Gastroesophageal sphincter (tissue), 3 donors: Measurements from ENCODE around the gene BRSK1.

Experiments used
- POLR2A ChIP-seq, 2 donors: fragments of 450-650 bp; IDR thresholded peaks; one replicate each; pipeline ENCODE4 v1.6.1; 2017; ENCODE audit warnings: antibody characterized with exemption in 2 of 2, mild to moderate bottlenecking in 2 of 2, moderate library complexity in 1 of 2
- POLR2AphosphoS5 ChIP-seq: sonication (generic); formaldehyde crosslinking; IDR thresholded peaks from one replicate; pipeline ENCODE4 v1.6.1; 2017; ENCODE audit warnings: antibody characterized with exemption
- TF ChIP-seq, protein P1 (sequence below), 4 experiments: fragments of 200-600 bp in 2 of 4; fragments of 450-650 bp in 2 of 4; sonication (generic) in 1 of 4; IDR thresholded peaks; one replicate each; pipeline ENCODE4 v1.5.1; 2017 to 2019; ENCODE audit warnings: antibody characterized with exemption in 4 of 4, mild to moderate bottlenecking in 2 of 4, moderate library complexity in 2 of 4

DNA sequence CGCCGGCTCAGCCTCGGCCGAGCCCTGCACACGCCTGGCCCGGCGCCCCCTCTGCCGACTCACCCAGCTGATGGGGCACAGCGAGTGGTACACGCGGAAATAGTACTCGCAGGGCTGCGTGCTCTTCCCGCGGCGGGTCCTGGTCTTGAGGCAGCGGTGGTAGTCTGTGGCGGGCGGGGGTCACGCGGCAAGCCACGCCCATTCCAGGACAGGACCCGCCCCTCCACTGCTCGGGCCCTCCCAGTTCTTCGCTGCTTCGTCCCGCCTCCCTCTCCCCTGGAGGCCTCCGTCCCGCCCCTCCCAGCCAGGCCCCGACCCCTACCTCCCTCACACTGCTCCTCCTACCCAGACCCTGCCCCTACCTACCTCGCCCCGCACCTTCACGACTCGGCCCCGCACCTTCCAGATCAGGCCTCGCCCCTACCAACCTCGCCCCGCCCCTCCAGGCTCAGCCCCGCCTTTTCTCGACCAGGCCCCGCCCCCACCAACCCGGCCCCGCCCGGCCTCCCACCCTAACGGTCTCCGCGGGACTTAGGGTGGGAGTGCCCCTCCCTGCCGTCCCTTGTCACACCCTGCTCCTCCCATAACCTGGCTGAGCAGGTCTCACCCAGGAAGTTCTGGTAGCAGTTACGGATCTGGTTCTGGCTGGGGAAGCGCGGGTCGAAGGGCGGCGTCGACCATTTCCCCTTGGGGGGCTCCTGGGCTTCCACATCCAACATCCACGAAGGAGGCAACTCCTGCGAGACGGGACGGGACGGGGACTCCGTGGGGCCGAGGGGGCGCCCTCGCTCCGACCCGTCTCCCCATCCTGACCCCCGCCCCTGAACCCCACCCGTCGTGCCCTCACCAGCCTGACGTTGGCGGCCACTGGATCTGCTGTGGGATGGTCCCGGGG, 70.3 kb downstream of the BRSK1 start:
- TF ChIP-seq POLR2A (IDR thresholded peaks at IDR 0.05): no peak
- TF ChIP-seq, protein P1, sequence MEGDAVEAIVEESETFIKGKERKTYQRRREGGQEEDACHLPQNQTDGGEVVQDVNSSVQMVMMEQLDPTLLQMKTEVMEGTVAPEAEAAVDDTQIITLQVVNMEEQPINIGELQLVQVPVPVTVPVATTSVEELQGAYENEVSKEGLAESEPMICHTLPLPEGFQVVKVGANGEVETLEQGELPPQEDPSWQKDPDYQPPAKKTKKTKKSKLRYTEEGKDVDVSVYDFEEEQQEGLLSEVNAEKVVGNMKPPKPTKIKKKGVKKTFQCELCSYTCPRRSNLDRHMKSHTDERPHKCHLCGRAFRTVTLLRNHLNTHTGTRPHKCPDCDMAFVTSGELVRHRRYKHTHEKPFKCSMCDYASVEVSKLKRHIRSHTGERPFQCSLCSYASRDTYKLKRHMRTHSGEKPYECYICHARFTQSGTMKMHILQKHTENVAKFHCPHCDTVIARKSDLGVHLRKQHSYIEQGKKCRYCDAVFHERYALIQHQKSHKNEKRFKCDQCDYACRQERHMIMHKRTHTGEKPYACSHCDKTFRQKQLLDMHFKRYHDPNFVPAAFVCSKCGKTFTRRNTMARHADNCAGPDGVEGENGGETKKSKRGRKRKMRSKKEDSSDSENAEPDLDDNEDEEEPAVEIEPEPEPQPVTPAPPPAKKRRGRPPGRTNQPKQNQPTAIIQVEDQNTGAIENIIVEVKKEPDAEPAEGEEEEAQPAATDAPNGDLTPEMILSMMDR (IDR thresholded peaks at IDR 0.05): no peak
- TF ChIP-seq POLR2AphosphoS5: no peak
